Panc1 (cell line): ENCODE data around the gene CPS1. TPM values are rescaled to one million over a fixed set of nuclear protein-coding genes. Genes with fewer than 3 reads are reported as not detected.

ENCODE experiments used
- ATAC-seq: fragments of 200-7000 bp; cut with Tn5 transposase; 2 replicates; pipeline ENCODE4 v1.9.1; 2020; ENCODE audit warnings: mild to moderate bottlenecking, moderate library complexity
- BruUV-seq: library from RNA; stranded (reverse); fragments of 400-500 nt; replicated peaks from 2 replicates; lab custom pipeline; 2021; lab: Mats Ljungman, UMichigan
- CTCF ChIA-PET: fragments of 300-600 bp; sonication (Branson Sonifier 250); formaldehyde crosslinking; loops from one replicate; lab custom pipeline; 2022; ENCODE audit warnings: antibody characterized with exemption; lab: Charles Lee
- POLR2A ChIA-PET: fragments of 300-600 bp; sonication (Branson Sonifier 250); formaldehyde crosslinking; loops from one replicate; lab custom pipeline; 2022; ENCODE audit warnings: antibody characterized with exemption; lab: Charles Lee
- DNase-seq: peaks from one replicate; pipeline ENCODE4 v3.0.0-alpha.2; 2010; ENCODE audit warnings: low read depth, low spot score
- H3K27ac ChIP-seq: 2 replicates; pipeline ENCODE4 v1.5.1; 2011; ENCODE audit warnings: mild to moderate bottlenecking, low read length, inconsistent platforms
- H3K27me3 ChIP-seq: fragments of 200-500 bp; sonication (Bioruptor generic); 2 replicates; pipeline ENCODE4 v1.6.0; 2014; ENCODE audit warnings: low read length, inconsistent platforms; ENCODE audit not compliant: control insufficient read depth, insufficient read depth
- H3K36me3 ChIP-seq: fragments of 200-500 bp; sonication (Bioruptor generic); 2 replicates; pipeline ENCODE4 v1.5.1; 2014; ENCODE audit warnings: inconsistent platforms, mild to moderate bottlenecking, low read length, moderate library complexity; ENCODE audit not compliant: control insufficient read depth, insufficient read depth
- H3K4me1 ChIP-seq: 2 replicates; pipeline ENCODE4 v1.5.1; 2011; ENCODE audit warnings: inconsistent platforms, mild to moderate bottlenecking, low read length, moderate library complexity; ENCODE audit not compliant: control insufficient read depth, insufficient read depth
- H3K4me3 ChIP-seq, 2 experiments: 2 replicates each; pipeline ENCODE4 v1.5.1; 2011 to 2012; ENCODE audit warnings: low read depth in 2 of 2, low read length in 2 of 2, mild to moderate bottlenecking in 2 of 2, inconsistent platforms in 1 of 2, moderate library complexity in 1 of 2
- H3K9me3 ChIP-seq: fragments of 200-500 bp; sonication (Bioruptor generic); 2 replicates; pipeline ENCODE4 v1.5.1; 2014; ENCODE audit warnings: low read depth, mild to moderate bottlenecking, inconsistent platforms, low read length, moderate library complexity; ENCODE audit not compliant: control insufficient read depth, insufficient read depth
- POLR2AphosphoS5 ChIP-seq: IDR thresholded peaks from 2 replicates; pipeline ENCODE4 v1.6.1; 2012; ENCODE audit warnings: mild to moderate bottlenecking, low read depth, low read length, moderate library complexity
- SIN3A ChIP-seq: IDR thresholded peaks from 2 replicates; pipeline ENCODE4 v1.6.1; 2012; ENCODE audit warnings: low read depth, mild to moderate bottlenecking, low read length, moderate library complexity, borderline replicate concordance; ENCODE audit not compliant: insufficient read depth
- TCF7L2 ChIP-seq: IDR thresholded peaks from 2 replicates; pipeline ENCODE4 v1.6.1; 2011; ENCODE audit warnings: mild to moderate bottlenecking, low read depth, low read length, inconsistent platforms
- in situ Hi-C: cut with HindIII; loops from 2 replicates; pipeline ENCODE4 v1.10.0; 2016; ENCODE audit warnings: low sequenced_read_pairs, low pct_unique_long_range_greater_than_20kb
- intact Hi-C: fragments of 100-400 bp; cut with micrococcal nuclease; formaldehyde crosslinking; loops from one replicate; pipeline ENCODE4 v1.10.0; 2022; ENCODE audit not compliant: unreplicated experiment
- total RNA-seq: library from RNA; stranded (reverse); gene quantifications from one replicate; pipeline ENCODE4 v1.2.1, GENCODE V29; 2021; ENCODE audit not compliant: unreplicated experiment
- TF ChIP-seq, protein P1 (sequence below), 2 experiments: IDR thresholded peaks; 2 replicates each; pipeline ENCODE4 v1.6.1; 2011 to 2012; ENCODE audit warnings: low read depth in 2 of 2, control low read depth in 1 of 2, low read length in 1 of 2, mild to moderate bottlenecking in 1 of 2, moderate library complexity in 1 of 2; ENCODE audit not compliant: insufficient read depth in 1 of 2
- TF ChIP-seq, protein P2 (sequence below): fragments of 450-650 bp; IDR thresholded peaks from 2 replicates; pipeline ENCODE4 v1.5.1; 2017; ENCODE audit warnings: mild to moderate bottlenecking

CPS1 gene
- total RNA-seq, 1 experiment from 2014 or later, result 5.1 TPM

DNA sequence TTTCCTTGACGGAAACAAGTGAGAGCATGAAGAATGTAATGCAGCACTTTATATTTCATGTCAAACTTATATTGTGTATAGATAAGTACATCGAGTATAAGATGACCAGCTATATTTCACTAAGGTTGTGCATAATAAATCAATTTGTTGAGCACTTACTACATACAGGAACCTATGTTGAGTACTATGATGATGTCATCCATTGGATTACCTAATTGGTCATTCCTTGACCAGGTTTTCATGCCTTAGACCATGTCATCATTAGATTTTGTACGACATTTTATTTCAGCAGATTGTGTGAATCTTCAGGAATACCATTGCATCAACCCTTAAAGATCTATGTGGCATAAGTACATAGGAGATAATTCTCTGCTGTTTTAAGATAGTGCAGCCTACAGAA is 119.7 kb downstream of the CPS1 start:
- Histone ChIP-seq H3K9me3 (no peaks in the 10 kb centered on the region), H3K27ac (no peak overlapping the region), H3K4me3 (no peak overlapping the region), H3K27me3 (no peaks in the 10 kb centered on the region), H3K36me3 (no peaks in the 10 kb centered on the region), H3K4me1 (no peaks in the 10 kb centered on the region)
- in situ Hi-C loops, result no loop called here
- TF ChIP-seq, protein P1, sequence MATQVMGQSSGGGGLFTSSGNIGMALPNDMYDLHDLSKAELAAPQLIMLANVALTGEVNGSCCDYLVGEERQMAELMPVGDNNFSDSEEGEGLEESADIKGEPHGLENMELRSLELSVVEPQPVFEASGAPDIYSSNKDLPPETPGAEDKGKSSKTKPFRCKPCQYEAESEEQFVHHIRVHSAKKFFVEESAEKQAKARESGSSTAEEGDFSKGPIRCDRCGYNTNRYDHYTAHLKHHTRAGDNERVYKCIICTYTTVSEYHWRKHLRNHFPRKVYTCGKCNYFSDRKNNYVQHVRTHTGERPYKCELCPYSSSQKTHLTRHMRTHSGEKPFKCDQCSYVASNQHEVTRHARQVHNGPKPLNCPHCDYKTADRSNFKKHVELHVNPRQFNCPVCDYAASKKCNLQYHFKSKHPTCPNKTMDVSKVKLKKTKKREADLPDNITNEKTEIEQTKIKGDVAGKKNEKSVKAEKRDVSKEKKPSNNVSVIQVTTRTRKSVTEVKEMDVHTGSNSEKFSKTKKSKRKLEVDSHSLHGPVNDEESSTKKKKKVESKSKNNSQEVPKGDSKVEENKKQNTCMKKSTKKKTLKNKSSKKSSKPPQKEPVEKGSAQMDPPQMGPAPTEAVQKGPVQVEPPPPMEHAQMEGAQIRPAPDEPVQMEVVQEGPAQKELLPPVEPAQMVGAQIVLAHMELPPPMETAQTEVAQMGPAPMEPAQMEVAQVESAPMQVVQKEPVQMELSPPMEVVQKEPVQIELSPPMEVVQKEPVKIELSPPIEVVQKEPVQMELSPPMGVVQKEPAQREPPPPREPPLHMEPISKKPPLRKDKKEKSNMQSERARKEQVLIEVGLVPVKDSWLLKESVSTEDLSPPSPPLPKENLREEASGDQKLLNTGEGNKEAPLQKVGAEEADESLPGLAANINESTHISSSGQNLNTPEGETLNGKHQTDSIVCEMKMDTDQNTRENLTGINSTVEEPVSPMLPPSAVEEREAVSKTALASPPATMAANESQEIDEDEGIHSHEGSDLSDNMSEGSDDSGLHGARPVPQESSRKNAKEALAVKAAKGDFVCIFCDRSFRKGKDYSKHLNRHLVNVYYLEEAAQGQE (IDR thresholded peaks at IDR 0.05; ENCODE audit: insufficient read depth in 1 of 2, low read depth in 2 of 2, low read length in 1 of 2), result no peak
- no peak for TF ChIP-seq POLR2AphosphoS5
- no peak for TF ChIP-seq TCF7L2
- TF ChIP-seq SIN3A, result no peak
- TF ChIP-seq, protein P2, sequence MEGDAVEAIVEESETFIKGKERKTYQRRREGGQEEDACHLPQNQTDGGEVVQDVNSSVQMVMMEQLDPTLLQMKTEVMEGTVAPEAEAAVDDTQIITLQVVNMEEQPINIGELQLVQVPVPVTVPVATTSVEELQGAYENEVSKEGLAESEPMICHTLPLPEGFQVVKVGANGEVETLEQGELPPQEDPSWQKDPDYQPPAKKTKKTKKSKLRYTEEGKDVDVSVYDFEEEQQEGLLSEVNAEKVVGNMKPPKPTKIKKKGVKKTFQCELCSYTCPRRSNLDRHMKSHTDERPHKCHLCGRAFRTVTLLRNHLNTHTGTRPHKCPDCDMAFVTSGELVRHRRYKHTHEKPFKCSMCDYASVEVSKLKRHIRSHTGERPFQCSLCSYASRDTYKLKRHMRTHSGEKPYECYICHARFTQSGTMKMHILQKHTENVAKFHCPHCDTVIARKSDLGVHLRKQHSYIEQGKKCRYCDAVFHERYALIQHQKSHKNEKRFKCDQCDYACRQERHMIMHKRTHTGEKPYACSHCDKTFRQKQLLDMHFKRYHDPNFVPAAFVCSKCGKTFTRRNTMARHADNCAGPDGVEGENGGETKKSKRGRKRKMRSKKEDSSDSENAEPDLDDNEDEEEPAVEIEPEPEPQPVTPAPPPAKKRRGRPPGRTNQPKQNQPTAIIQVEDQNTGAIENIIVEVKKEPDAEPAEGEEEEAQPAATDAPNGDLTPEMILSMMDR, result no peak
- DNase-seq (no peak), ATAC-seq (no peak)
- ChIA-PET CTCF (no interaction called here), POLR2A (no interaction called here)
- intact Hi-C loops, result no loop called here
- no TSS peak for BruUV-seq

DNA sequence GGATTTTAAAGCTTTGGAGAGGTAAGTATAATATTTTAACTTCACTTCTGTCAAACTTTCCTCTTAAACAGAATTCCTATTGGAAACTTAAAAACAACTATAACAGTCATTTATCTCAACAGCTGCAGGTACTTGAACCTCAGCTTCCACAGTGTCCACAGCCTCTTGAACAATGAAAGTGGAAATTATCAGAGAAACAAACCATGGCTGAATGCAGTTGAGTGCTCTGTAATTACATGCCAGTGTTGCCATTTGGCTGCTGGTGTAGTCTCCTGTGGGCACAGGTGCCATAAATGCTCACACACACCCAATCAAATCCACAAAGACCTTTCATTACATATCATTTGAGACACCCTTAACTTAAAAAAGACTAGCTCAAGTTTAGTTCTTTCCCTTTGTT is 125.1 kb downstream of the CPS1 start:
- intact Hi-C loops (no loop called here), in situ Hi-C loops (no loop called here)
- no peak for DNase-seq
- Histone ChIP-seq H3K27me3 (no peaks in the 10 kb centered on the region), H3K36me3 (no peaks in the 10 kb centered on the region), H3K4me1 (no peaks in the 10 kb centered on the region), H3K4me3 (no peak overlapping the region), H3K9me3 (no peaks in the 10 kb centered on the region), H3K27ac (no peak overlapping the region)
- TF ChIP-seq, protein P1 (IDR thresholded peaks at IDR 0.05; ENCODE audit: insufficient read depth in 1 of 2, low read depth in 2 of 2, low read length in 1 of 2), result no peak
- TF ChIP-seq POLR2AphosphoS5 (no peak), SIN3A (no peak), TCF7L2 (no peak)
- TF ChIP-seq, protein P2, result no peak
- no peak for ATAC-seq
- no TSS peak for BruUV-seq
- ChIA-PET POLR2A (no interaction called here), CTCF (no interaction called here)
